ENCODE measurements around the gene TRDMT1.
"Not testable (repeated sequence)": the region's sequence is repeated elsewhere in the genome, so short reads cannot be mapped to it uniquely, and the experiment has no call there.

TRDMT1 gene

DNA sequence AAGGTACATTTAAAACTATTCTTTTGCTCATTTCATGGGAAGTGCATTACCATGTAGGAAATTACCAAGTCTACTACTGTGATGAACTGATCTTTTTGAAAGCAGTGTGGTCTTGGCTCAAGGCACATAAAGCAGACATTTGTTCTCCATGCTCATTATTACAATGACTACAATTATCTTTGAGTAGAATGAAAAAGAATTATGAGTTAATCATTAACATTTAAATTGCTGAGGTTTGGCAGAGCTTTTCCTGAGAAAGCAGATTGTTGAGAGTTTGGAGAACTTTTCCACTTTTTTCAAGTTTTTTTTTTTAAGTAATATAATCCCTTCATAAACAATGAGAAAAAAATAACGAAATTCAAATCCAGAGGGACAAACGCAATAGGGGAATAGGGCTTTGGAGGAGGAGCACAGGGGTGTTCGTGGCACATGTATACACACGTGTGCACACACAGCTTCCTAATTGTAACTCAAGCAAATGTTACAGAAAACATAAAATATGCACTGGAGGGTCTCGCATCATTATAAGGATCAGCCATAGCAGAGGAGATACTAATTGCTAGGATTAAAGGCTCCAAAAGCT lies 62.9 kb downstream of the TRDMT1 start:
- DNase-seq (ENCODE audit: low read depth in 3 of 3, low spot score in 1 of 3): no peak

GRCh38 chr10:17134737-17135260 lies 66.7 kb downstream of the TRDMT1 start:
- no peak for DNase-seq (ENCODE audit: low read depth in 3 of 3, low spot score in 1 of 3)

DNA sequence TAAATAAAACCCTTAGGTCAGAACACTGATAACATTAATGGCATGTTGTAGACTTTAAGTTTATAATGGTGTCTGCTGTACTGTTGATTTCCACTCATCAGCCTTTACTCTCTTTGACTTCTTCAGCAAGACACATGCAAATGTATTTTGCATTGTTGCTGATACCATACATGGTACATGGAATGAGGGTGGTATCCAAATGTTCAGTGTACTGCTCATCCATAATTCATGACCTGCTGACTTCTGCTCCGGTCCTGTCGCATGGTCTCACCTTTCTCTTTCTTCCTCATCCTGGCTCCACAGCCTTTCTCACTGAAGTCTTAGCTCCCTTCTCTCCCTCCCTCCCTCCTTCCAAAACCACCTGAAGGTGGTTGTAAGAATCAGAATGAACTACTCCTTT lies 67.2 kb downstream of the TRDMT1 start:
- no peak for DNase-seq (ENCODE audit: low read depth in 3 of 3, low spot score in 1 of 3)

GRCh38 chr10:17129741-17130140 lies 71.7 kb downstream of the TRDMT1 start, which contains the start of gene CUBN:
Gene CUBN, minus strand, starts transcription at chr10:17129811. Its CDS starts 46 bp downstream, at chr10:17129765.
- no peak for DNase-seq (ENCODE audit: low read depth in 3 of 3, low spot score in 1 of 3)

GRCh38 chr10:17128261-17128660 lies 73.2 kb downstream of the TRDMT1 start:
- DNase-seq (ENCODE audit: low read depth in 3 of 3, low spot score in 1 of 3): no peak

DNA sequence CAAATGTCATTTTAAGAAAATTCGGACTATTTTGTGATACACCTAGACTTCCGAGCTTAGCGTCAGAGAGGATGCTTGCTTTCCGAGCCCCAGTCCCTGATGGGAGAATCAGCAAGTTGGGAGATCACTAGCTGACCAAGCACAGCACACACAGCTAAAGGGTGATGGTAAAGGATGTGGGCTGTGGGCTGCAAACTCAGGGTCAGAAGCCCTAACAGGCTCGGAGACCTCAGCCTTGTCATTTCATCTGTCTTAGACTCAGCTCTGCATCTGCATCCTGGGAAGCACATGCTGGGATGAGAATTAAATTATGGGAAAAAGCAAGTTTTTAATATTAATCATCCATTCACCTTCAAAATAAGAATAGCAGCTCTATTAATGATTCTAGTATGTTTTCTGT lies 75.1 kb downstream of the TRDMT1 start:
- DNase-seq (ENCODE audit: low read depth in 3 of 3, low spot score in 1 of 3): no peak

GRCh38 chr10:17125206-17125893 lies 76.1 kb downstream of the TRDMT1 start:
- DNase-seq (ENCODE audit: low read depth in 3 of 3, low spot score in 1 of 3): no peak

DNA sequence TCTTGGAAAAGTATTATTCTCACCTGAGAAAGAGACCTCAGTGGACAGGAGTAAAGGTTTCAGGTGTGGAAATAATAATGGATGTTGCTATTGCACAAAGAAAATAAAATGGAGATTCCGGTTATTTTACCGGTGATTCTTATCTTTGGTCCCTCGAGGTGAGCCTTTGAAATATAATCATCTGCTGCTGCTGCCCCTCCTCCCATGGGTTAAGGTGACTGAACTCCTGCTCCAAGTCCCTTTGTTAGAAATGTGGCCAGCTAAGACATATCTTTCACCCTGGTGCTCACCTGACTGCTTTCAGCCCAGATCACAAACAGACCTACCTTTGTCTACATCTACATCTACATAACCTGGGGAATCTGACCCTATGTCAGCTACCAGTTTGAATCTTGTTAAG lies 77.5 kb downstream of the TRDMT1 start:
- DNase-seq (ENCODE audit: low read depth in 3 of 3, low spot score in 1 of 3): no peak

- DNase-seq (ENCODE audit: low read depth in 3 of 3, low spot score in 1 of 3): no peak
These were observed 78.5 kb downstream of the TRDMT1 start for GRCh38 chr10:17122726-17123661.

- DNase-seq (ENCODE audit: low read depth in 3 of 3, low spot score in 1 of 3): no peak
These were observed 79.4 kb downstream of the TRDMT1 start for GRCh38 chr10:17122052-17122451.

DNA sequence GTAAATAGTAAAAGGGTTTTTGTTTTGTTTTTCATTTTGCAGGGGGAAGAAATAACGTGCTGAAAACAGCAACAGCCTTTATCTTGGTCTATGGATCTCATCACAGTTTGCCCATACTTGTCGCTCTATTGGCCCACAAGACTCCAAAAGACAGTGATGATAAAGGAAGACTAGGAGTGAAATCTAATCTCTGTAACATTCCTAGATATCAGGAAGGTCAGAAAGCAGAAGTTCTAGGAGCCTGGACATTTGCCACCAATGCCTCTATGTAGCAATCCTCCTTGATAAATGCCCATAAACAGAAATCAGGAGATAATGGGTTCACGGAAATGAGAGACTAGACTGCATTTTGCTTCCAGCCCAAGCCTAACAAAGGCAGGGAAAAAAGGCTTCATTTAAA lies 80.8 kb downstream of the TRDMT1 start:
- DNase-seq (ENCODE audit: low read depth in 3 of 3, low spot score in 1 of 3): no peak

DNA sequence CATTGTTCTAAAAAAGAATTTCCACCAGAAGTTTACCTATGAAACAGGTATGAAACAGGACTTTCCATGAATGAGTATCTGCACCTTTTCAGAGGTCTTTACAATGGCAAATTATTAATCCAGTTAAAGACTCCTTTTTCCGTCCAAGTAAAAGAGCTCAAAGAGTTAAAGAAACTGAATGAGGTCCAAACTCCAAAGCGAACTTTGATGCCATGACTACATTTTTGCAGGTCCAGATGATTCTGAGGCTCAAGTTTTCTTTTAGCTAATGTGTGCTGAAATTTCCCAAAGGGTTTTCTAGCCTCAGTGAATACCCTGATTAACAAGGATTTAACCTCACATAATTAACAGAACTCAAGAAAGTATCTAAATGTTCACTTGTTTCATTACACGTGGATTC lies 81.6 kb downstream of the TRDMT1 start:
- DNase-seq (ENCODE audit: low read depth in 3 of 3, low spot score in 1 of 3): no peak

- no peak for DNase-seq (ENCODE audit: low read depth in 3 of 3, low spot score in 1 of 3)
These were observed 85.3 kb downstream of the TRDMT1 start for GRCh38 chr10:17116193-17116592.

- no peak for DNase-seq (ENCODE audit: low read depth in 3 of 3, low spot score in 1 of 3)
These were observed 85.8 kb downstream of the TRDMT1 start for GRCh38 chr10:17115683-17116082.

DNA sequence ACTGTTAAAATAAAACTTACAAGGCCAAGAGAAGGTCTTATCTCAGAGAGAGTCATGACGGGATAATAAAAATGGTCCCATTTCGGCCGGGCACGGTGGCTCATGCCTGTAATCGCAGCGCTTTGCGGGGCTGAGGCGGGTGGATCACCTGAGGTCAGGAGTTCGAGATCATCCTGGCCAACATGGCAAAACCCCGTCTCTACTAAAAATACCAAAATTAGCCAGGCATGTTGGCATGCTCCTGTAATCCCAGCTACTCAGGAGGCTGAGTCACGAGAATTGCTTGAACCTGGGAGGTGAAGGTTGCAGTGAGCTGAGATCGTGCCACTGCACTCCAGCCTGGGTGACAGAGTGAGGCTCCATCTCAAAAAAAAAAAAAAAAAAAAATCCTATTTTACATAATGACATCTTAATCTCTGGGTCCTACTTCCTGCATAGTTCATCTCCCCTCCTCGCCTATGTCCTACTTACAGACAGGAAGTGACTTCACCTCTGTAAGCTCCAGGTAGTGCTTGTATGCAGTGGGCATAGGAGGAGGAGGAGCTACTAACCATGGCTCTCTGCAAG lies 86.5 kb downstream of the TRDMT1 start:
- DNase-seq (ENCODE audit: low read depth in 3 of 3, low spot score in 1 of 3): not testable (repeated sequence)

DNA sequence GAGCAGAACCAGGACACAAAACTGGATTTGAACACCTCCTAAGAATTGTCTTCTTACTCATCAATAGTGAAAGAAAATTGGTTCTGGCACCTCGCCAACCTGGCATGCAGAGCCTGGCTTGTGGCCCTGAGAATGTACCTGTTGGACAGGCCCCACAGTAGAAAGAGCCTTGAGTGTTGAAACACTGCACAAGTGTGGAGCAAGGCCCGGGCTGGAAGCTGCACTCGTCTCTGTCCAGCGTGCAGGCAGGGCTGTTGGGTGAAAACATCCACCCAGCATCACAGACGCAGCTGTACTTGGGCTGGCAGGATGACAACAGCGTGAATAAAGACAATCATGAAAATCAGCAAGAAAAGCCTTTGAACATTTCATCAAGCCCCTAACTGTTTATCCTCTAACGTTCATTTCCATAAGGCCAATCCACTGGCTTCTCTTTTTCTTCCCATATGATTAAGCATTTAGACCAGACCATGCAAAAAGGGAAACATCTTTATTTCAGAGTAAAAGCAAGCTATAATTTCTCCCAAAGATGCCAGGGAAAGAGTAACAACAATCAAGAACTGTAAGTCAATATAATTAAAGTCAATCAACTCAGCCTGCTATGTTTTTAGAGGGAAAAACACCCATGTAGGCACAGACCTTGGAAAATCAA lies 87.5 kb downstream of the TRDMT1 start:
- DNase-seq (ENCODE audit: low read depth in 3 of 3, low spot score in 1 of 3): no peak

GRCh38 chr10:17113346-17113745 lies 88.1 kb downstream of the TRDMT1 start:
- DNase-seq (ENCODE audit: low read depth in 3 of 3, low spot score in 1 of 3): no peak

GRCh38 chr10:17112566-17112965 lies 88.9 kb downstream of the TRDMT1 start:
- no peak for DNase-seq (ENCODE audit: low read depth in 3 of 3, low spot score in 1 of 3)

DNA sequence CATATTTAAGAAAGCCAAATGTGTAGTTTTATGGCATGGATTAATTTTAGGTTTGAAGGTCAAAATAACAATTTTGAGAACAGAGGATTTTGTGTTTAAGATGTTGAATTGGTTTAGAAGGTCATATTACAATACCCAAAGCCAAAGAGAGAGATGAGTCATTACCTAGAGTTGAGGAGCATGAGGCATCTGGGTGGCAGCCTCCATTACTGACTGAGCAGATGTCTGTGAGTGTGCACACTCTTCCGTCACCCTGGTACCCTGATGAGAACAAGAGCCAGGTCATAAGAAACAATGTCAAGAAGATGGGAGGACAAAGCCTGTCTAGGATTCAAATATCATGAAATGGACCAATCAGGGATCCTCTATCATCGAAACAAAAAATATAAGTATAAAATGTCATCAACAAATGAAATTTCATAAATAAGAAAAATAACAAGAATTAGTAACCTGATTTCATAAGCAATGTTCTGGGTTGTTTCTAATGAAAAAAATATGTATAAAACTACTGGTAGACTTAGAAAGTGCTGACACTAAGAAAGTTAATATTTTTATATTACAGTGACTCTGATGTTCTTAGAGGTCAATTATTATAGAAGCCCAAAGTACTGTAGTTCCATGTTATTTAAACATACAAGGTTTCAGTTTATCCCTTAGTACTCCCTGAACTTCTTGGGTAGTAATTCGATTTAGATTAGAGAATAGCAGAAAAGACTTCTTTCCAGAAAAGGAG lies 91.8 kb downstream of the TRDMT1 start:
- DNase-seq (ENCODE audit: low read depth in 3 of 3, low spot score in 1 of 3): no peak

DNA sequence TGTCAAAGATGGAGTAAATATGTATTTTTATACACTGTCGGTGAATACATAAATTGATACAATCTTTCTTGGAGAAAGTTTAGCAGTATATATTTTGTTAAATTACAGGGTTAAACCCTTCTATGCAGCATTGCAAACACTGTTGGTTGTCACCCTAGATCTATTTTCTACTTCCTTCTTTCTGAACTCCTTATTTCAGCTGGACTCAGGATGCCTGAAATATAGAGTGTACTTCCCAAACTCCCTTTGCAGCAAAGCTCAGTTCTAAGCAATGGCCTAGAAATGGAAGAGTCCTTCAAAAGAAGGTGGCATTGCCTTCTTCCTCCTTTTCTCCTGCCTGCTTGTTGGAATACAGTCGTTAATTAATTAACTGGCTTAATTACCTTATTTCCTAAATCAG lies 92.4 kb downstream of the TRDMT1 start:
- no peak for DNase-seq (ENCODE audit: low read depth in 3 of 3, low spot score in 1 of 3)
